SKM-1 treated with dmso at 0.1 percent for 144 hours (cell line): ENCODE results near the gene TMEM184A.

Source experiments
- DNase-seq: peaks from one replicate; lab custom pipeline; 2025; ENCODE audit not compliant: unreplicated experiment; lab: John Stamatoyannopoulos, UW

The TMEM184A gene

DNA sequence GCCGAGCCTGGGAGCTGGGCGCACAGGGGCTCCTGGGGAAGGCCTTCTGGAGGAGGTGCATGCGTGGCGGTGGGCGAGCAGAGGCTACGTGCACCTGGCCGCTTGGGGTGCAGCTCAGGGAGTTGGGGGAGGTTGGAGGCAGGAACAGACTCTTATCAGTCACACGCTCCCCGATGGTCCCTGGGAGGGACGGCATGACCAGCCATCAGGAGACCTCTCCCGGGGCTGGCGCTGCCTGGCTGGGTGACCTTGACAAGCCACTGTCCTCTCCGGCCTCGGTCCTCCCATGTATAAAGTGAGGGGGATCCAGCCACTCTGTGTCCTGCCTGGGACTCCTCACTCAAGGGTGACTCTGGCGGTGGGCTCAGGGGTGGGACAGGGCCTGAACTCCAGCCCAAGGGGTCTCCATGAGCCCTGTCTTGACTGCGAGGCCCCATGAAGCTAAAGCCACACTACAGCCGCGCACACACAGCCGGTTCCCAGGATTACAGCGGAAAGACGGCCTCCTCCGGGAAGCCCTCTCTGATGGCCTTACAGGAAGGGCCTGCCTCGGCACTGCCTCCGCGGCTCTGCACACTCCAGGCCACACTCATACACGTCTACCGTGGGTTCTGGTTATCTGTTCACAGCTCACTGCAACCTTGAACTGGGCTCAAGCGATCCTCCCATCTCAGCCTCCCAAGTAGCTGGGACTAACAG, 2.3 kb downstream of the TMEM184A start:
- DNase-seq: no peak

DNA sequence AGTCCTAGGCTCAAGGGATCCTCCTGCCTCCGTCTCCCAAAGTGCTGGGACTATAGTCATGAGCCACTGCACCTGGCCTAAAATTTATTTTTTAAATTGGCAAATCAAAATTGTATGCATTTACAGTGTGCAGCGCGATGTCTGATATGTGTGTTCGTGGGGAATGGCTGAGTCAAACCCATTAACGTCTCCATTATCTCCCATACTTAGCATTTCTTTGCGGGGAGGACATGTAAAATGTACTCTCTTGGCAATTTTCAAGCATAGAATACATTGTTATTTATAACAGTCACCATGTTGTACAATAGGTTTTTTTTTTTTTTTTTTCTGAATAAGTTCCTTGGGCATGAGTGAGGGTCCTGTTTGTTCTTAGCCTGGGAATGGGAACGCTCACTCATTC, 3.8 kb downstream of the TMEM184A start:
- DNase-seq: no peak

DNA sequence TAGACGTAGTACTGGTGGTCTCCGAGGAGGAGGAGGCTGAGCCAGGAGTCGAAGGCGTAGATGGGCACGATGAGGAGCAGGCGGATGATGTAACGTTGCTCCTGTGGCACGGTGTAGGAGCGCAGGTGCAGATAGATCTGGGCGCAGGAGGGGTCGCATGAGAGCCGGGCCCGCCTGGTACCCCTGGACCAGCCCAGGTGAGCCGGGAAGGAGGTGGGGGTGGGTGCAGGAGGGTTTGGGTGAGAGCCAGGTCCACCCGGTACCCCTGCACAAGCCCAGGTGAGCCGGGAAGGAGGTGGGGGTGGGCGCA, 5.2 kb downstream of the TMEM184A start:
- no peak for DNase-seq

DNA sequence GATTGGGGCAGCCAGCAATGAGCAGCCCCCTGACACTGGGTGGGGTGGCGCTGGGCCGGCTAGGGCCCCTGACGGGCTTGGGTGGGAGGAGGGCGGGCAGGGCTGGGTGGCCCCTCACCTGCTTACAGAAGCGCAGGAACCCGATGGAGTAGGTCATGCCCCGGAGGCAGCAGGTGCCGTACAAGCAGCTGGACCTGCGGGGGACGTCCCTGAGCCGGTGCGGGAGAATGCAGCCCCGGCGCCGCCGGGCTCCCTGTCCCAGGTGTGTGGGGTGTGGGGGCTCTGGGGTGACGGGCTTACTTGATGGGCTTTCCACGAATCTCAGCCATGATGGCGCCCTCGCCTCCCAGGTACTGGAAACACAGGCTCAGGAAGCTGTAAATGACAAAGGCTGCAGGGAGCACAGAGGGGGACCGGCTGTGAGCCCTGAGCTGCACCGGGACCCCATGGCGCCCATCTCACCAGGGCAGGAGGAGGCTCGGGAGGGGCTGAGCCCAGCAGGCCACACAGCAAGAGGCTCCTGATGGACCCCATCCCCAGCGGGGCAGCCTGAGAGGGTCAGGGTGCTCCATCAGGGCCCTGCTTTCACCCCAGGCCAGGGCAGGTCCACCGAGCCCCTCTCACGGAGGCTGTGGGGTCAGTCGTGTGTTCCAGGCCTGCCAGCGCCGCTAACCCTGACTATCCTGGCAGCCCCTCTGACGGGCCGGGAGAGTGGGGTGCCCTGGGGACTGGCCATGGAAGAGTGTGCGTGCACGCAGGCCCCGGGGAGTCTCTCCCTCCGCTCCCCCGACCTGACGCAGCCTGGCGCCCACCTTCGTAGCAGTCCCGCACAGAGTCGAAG, 5.8 kb downstream of the TMEM184A start:
- DNase-seq: no peak

DNA sequence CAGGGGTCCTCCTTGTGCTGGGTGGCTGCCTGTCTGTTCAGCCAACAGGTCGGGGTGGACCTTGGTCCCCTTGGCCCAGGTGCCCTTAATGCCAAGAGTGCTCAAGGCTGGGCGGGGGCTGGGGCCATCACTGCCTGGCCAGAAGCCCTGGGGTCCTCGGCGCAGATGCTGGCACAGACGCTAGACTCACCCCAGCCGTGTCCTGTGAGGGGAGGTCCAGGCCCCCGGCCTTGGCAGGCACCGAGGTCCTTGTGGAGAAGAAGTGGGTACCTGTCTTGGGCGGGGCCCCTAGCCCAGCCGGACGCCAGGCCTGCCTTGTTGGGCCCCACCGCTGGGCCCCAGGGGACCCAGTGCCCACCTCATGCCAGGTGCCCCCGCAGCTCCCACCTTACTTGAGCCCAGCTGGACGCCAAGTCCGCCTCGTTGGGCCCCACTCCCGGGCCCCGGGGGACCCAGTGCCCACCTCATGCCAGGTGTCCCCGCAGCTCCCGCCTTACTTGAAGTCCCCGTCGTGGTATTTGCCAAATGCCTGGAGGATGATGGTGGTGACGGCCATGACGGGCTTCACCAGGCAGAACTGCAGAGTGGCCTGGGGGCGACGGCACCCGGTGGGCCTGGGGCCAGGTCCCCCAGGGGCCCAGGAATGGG, 6.5 kb downstream of the TMEM184A start:
- DNase-seq: no peak

DNA sequence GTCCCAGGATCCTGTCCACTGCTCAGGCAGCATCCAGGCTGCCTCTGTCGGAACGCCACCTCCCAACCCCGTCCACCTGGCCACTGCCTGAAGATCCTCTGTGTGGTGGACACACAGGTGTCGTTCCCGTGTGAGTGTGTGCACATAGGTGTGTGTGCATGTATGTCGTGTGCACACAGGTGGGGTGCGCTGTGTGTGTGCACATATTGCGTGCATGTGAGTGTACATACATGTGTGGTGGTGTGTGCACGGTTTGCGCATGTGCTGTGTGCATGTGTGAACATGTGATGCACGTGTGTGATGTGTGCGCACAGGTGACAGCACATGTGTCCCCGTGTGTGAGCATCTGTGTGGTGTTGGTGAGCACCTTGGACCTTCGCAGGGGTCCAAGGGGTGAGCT, 7.1 kb downstream of the TMEM184A start:
- DNase-seq: no peak

DNA sequence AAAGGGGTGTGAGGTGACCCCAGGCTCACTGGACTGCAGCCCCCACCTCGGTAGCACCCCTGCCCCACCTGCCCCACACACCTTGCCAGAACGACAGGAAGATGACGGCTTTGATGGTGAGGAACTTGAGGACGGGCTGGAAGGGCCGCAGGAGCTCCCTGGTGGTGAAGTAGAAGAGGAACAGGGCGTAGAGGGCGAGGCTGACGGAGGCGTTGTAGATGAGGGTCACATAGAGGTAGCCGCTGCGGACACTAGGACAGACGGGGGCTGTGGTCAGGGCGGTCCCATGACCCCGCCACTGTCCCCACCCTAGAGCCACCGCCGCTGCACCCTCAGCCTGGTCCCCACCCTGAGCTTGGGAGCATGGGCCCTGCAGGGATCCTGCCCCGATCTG, 7.6 kb downstream of the TMEM184A start:
- no peak for DNase-seq

DNA sequence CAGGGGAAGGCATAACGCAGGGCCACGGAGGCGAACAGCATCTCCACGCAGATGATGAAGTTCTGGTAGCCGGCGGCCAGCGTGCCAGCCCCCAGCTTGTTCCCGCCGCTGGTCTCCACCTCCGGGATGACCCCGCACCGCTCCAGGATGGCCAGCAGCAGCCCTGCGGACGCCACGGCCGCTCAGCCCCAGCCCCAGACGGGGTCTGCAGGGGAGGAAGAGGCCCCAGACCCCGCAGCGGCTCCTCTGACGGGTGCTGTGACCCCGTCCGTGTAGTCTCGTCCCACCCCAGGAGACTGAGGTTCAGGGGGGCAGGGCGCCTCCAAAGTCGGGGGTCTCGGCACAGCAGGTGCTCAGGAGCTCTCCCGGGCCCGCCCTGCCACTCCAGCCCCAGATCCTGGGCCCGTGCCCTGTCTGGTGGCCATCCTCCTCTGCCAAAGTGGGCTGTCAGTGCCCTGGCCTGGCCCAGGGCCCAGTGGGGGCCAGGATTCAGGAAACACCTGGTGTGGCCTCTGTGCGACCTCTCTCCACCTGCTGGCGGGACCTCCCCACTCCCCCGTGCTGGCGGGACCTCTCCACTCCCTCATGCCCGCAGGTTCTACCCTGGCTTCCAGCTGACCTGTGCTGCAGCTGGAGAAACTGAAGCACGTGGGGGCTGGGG, 8.1 kb downstream of the TMEM184A start:
- DNase-seq: no peak

DNA sequence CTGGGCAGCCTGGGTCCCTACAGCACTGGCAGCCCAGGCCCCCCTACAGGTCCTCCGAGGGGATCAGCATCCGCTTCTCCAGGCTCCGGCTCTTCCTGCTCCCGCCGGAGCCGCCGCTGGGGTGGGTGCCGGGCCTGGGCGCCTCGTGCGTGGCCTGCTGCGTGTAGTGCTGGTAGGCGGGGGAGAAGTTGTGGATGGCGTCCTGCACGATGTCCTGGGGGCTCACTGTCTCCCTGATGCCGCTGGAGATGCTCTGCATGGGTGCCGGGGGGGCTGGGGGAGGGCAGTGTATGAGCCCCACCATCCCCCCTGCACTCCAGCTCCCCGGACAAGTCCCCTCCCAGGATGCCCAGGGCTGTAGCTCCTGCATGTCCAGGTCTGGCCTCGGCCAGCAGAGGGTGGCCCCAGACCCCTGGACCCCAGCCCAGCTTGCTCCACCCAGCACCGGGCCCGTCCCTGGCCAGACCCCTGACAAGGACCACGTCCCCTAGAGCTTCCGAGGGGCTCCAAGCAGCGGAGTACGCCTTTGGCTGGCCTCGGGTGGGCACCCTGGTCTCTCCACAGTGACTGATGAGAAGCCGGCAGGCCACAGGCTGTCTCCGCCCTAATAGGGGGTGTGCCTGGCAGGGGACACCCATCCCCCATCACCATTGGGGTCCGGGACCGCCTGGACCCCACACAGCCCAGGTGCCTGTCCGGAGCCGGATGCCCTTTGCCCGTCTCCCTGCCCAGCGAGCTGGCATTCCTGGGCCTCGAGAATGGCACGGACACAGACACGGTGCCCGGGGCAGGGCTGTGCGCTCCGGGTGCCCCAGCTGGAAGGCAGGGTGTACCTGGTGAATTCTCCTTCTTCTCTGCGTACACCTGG, 8.9 kb downstream of the TMEM184A start:
- no peak for DNase-seq

DNA sequence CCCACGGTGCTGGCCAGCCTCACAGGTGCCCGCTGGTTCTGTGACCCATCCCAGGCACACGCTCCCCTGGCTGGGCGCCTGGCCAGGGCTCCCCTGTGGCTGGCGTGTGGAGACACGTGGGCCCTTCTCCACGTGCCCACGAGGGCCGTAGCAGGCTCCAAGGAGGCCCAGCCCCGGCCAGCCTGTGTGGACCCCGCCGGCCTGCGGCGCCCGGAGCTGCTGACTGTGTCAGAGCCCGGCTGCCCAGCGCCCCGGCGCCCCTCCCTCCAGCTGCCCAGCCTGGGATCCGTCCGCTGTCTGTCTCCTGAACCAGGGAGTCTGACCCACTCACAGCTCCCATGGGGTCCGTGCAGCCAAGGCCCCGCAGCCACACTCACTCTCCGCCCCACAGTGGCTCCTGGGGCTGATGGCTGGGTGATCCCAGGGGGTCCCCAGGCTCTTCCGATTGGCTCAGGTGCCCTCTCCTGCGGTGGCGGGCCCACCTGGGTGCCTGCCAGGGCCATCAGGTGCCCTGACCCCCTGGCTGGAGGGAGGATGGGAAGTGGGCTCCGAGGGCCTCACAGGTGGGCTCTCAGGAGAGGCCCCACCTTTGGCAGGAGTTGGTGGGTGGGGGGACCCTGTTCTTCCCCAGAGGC, 9.6 kb downstream of the TMEM184A start:
- DNase-seq: no peak

DNA sequence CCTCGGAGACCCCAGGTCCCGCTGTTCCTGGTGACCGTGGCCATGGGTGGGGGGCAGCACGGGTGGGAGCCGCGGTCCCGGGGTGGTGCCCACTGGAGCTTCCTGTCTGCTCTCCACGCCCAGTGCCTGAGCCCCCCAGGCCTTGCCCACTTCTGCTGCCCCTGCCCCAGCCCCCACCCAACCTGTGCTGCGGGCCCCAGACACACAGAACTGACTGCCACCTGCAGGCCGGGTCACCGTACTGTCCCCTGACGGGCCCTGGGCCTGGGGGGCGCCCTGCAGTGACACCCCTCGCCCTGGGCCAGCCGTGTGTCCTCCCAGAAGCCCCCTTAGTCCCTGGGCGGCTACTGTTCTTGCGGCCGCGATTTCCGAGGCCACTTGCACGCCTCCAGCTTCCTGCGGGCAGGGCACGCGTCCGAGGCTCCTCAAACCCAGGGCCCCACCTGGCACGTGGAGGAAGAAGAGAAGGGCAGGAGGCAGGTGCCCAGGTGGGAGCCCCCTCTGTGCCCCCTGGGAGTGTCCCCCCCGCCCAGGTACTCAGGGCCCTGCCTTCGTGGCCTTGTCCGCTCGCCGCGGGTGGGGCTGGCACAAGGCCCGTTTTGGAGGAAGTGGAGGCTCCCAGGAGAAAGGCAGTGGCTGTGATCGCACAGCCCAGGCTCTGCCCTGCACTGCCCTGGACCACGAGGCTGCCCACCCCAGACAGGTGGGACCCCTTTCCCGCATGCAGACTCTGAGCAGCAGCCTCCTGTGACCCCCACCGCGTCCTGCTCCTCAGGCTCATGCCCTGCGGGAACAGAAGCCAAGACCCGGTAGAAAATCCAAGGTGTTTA, 10.4 kb downstream of the TMEM184A start:
- DNase-seq: no peak

DNA sequence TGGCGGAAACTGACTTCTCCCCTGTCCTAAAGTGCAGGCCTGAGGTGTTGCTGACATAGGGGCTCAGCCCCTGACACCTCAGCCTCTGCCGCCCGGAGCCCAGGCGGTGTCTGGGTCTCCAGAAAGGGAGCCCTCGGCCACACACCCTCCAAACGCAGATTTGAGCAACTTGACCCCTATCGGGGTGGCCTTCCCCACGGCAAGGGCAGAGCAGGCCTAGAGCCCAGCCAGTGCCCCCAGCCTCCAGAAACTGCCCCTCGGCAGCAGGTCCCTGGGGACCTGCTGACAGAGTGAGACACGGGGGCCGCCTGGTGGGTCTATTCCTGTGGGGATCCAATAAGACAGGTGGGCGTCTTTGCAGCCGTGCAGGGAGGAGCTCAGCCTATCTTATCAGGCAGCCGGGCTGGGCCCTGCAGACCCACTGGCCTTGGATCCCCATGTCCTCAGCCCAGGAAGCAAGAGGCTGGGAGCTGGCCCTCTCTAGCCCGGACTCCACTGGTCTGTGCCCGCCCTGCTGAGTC, 11.0 kb downstream of the TMEM184A start:
- no peak for DNase-seq

DNA sequence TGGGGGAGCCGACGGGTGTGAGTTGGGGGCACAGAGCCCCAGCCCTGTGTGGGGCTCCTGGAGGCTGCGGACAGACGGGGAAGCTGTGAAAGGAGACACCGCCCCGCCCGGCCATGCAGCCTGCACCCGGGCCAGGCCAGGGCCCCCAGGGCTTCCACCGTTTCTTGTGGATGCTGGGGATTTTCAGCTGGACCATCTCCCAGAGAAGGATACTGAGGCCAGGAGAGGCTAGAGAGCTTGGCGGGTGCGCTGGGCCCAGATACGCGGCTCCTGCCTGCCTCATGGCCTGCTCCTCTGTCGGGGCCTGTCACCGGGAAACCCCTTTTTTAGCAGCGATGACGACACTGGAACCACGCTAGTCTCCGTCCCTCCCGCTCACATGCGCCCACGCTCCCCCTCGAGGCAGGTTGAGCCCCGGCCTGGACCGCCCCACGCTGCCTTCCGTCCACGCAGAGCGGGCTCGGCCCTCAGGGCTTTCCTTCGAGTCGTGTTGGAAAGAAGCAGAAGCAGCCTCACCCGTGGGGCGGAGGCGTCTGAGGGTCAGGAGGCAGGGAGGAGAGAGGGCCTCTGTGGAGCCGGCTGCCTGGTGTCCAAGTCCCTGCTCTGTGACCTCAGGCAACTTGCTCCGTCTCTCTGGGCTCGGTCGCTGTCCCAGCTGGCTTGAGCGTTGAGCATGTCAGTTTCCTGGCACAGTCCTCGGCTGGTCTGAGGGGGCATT, 11.7 kb downstream of the TMEM184A start:
- DNase-seq: no peak

DNA sequence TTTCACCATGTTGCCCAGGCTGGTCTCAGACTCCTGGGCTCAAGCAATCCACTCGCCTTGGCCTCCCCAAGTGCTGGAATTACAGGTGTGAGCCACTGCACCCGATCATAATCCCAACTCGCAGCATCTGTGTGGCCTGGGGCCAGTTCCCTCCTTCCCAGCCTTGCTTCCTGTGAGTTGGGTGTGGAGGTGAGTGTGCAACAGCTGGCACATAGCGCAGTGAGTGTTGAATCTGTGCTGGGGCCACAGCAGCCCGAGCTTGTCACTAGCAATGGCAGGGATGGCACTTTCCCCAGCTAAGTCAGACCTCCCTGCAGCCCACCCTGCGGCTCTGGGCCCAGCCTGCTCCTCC, 12.2 kb downstream of the TMEM184A start:
- no peak for DNase-seq

DNA sequence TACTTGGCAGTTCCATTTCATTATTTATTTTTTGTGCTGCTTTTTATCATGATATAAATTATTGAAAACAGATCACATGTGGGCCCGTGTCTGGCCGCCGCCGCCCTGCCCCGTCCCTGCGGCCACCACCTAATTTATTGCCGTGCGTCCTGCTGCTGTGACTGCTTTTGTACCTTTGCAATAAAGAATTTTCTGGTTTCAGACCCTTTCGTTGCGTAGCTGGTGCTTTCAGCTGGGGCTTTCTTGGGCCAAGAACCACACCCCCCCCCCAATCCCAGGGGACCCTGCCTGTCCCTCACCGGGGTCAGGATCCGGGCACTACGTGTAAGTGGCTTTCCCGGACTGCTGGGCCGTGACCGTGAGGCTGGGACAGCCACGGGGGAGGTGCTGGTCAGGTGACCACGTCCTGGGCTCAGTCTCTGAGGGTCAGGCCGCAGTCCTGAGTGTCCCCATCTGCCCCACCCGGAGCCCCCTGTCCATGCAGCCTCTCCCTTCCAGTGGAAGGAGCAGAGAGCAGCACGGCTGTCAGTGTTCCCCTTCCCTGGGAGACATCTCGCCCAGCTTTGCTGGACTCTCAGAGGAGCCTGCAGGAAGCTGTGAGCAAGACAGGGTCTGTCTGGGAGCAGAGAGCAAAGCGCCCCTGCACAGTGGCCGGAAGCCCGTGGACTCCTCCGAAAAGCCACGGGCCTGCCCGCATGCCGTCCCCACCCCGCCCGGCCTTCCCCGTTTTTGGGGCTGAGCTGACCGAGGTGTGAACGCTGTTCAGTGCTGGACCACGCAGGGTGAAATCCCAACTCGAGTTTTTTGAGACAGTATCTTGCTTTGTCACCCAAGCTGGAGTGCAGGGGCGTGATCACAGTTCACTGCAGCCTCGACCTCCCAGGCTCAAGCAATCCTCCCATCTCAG, 12.9 kb downstream of the TMEM184A start:
- no peak for DNase-seq

DNA sequence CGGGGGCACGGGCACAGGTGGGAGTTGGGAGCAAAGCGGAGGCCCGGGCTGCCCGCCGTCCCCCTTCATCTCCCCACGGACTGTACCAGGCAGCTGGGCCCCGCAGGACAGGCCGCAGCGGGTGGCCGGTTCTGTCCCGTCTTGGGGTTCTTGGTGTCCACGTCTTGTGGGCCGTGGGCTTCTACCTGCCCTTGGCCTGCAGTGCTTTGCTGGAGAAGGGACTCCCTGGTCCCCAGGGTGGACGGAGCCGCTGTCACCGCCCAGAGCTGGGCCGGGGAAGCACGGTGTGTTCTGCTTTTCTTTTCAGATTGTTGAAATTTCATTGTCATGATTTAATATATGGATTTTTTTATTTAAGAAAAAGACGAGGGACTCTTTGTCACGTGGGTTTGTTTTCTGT, 13.7 kb downstream of the TMEM184A start:
- DNase-seq: no peak

DNA sequence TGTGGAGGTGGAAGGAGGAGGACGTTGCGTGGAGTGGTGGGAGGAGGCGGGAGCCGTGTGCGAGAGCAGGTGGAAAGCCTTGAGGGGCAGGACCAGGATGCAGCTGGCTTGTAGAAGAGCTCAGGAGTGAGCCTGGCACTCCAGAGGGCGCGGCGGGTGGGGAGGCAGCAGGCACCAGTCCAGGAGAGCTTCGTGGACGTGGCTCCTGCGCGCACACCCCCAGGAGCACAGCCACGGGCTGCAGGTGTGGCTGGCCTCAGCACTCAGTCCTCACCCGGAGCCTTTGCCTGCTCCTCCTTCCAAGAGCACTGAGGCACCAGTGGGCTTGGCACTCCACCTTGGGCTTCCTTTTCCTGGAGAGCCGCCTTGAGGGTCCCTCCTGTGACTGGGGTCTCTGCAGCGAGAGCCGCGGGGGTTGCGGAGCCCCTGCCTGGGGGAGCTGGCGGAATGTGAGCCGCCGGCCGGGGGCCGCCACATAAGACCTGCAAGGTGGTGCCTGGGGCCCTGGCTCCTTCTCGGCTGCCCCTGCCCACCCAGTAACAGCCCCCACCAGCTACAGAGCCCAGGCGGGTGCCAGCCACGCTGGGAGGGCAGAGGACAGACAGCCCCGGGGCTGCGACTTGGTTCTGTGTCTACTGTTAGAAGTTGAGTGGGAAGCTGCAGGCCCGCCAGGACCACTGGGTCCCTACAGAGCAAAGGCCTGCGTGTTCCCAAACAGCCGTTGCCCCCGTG, 14.4 kb downstream of the TMEM184A start:
- no peak for DNase-seq
